Mucosa of descending colon (tissue), 3 donors: Measurements from ENCODE around the gene RELL1. TPM values are rescaled to one million over a fixed set of nuclear protein-coding genes. Genes with fewer than 3 reads are reported as not detected.

Experiments used
- ATAC-seq: fragments of 200-7000 bp; cut with Tn5 transposase; one replicate; pipeline ENCODE4 v1.9.1; 2020; ENCODE audit warnings: mild to moderate bottlenecking, moderate library complexity
- DNase-seq, 3 donors: peaks; one replicate each; pipeline ENCODE4 v3.0.0-alpha.2; 2020
- H3K36me3 ChIP-seq: fragments of 200-600 bp; one replicate; pipeline ENCODE4 v1.8.0; 2021; ENCODE audit warnings: low read depth, mild to moderate bottlenecking
- H3K4me1 ChIP-seq: fragments of 200-600 bp; one replicate; pipeline ENCODE4 v1.8.0; 2021; ENCODE audit warnings: low read depth, mild to moderate bottlenecking
- H3K4me3 ChIP-seq: fragments of 200-600 bp; one replicate; pipeline ENCODE4 v1.8.0; 2021; ENCODE audit warnings: mild to moderate bottlenecking
- H3K9me3 ChIP-seq: fragments of 200-600 bp; one replicate; pipeline ENCODE4 v1.8.0; 2021; ENCODE audit warnings: mild to moderate bottlenecking
- intact Hi-C, 2 donors: fragments of 100-400 bp; cut with DNase I in 1 of 2; cut with micrococcal nuclease in 1 of 2; formaldehyde crosslinking; loops; one replicate each; pipeline versions ENCODE4 v1.11.0 to v1.11.1; 2022; cut with DNase I, micrococcal nuclease
- total RNA-seq, 3 donors: library from RNA; stranded (reverse); fragmentation: NEBNext Ultra II Directional in 2 of 3; extraction: Animal tissue kit (Norgen Biotek cat#: 25700) in 2 of 3; gene quantifications; one replicate each; pipeline versions ENCODE4 v1.2.1 to v1.2.4, GENCODE V29; 2021 to 2023
- TF ChIP-seq, protein P1 (sequence below): fragments of 200-600 bp; IDR thresholded peaks from one replicate; pipeline ENCODE4 v1.8.0; 2022; ENCODE audit warnings: antibody characterized with exemption, mild to moderate bottlenecking
- donor health status: DM: no; HTN: no; CAD: no; lungs with moderate emphysema.
- donor health status: DM: no; HTN: no; CAD: no.
- donor health status: DM: no; HTN: yes; CAD: no.

RELL1 gene
- total RNA-seq, 3 donors from 2014 or later: 50.5 to 75.2 (median 68.8) TPM

DNA sequence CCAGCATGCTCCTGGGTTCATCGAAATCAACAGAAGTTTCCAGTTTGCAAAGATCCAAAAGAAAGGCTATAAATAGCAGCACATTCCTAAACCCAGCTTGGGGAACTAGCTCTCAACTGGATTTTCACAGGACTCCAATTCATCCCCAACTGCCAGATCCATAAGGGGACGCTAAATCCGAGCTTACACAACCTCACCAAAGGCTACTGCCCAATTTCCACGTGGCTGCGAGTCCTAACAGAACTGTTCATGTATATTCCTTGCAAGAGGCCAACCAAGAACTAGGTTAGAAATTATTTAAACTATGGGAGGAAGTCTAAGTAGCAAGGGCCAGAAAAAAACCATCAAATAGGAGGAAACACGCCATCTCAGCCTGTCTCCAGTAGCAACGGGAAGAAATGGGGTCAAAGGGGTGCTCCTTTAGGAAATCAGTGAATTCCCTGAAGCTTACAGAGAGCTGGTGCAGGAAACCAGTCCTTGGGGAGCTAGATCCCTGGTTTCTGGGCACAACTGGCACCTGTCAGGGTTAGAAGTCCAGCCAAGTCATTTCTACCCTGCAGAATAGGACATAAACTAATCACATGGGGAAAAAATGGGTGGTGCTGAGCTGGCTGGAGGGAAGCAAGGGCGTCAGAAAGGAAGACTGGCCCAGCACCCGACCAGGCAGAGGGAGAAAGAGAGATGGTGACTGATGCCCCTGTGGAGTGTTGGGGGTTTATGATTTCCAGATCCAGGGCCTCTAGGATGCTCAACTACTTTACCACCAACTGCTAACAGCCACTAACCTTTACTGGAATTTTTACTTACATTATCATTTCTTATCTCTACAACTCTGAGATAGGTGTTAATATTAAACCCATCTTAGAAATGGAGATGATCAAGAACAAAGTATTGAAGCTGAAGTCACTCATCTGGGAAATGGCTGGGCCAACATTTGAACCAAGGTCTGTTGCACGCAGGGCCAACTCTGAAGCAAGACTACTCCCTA lies 20.5 kb downstream of the RELL1 start:
- H3K4me1 ChIP-seq: peaks cover 45% of the 10 kb centered on the region
- TF ChIP-seq, protein P1, sequence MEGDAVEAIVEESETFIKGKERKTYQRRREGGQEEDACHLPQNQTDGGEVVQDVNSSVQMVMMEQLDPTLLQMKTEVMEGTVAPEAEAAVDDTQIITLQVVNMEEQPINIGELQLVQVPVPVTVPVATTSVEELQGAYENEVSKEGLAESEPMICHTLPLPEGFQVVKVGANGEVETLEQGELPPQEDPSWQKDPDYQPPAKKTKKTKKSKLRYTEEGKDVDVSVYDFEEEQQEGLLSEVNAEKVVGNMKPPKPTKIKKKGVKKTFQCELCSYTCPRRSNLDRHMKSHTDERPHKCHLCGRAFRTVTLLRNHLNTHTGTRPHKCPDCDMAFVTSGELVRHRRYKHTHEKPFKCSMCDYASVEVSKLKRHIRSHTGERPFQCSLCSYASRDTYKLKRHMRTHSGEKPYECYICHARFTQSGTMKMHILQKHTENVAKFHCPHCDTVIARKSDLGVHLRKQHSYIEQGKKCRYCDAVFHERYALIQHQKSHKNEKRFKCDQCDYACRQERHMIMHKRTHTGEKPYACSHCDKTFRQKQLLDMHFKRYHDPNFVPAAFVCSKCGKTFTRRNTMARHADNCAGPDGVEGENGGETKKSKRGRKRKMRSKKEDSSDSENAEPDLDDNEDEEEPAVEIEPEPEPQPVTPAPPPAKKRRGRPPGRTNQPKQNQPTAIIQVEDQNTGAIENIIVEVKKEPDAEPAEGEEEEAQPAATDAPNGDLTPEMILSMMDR: no peak
- peak in 1 of 3 donors; percentile 25 for DNase-seq
- no peak overlapping the region for H3K4me3 ChIP-seq
- intact Hi-C loops: no loop called here
- peak; percentile 71 for ATAC-seq
- H3K36me3 ChIP-seq: no peaks in the 10 kb centered on the region
- H3K9me3 ChIP-seq: no peaks in the 10 kb centered on the region

DNA sequence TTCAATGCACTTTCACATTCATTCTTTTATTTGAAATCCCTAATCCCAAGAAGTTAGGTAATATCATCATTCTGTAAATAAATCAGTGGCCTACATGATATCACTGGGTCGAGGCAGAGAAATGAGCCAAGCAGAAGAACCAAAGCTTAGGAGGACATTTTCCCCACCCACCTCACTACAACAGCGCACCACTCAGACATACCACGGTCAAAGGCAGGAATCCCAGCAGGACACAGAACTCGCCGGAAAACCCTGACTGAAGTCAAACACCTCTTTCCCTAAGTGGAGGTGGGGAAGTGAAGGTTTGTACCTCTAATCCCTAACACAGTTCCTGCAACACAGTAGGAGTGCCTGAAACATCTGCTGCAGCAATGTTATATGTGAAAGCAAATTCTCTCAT lies 21.5 kb downstream of the RELL1 start:
- H3K9me3 ChIP-seq: no peaks in the 10 kb centered on the region
- H3K4me3 ChIP-seq: no peak overlapping the region
- no peaks in the 10 kb centered on the region for H3K36me3 ChIP-seq
- H3K4me1 ChIP-seq: peaks cover 40% of the 10 kb centered on the region
- DNase-seq (no peak), ATAC-seq (no peak)
- TF ChIP-seq, protein P1: no peak
- intact Hi-C loops: no loop called here

DNA sequence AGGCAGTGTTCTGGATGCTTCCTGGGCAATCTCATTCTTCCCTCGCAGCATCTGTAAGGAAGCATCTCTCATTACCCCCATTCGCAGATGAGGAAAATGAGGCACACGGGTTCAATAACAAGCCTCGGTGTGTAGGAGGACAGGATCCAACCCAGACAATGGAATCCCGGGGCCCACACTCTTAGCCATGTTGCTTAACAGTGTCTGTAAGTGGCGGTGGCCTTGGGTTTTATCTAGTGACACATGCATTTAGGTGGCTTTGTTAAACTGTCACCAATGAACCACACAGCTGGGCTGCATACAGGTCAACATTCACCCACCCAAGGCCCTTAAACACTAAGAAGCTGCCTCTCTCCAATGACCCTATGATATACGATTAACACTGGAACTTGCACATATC lies 22.6 kb downstream of the RELL1 start:
- DNase-seq (no peak), ATAC-seq (no peak)
- Histone ChIP-seq H3K9me3 (no peaks in the 10 kb centered on the region), H3K4me3 (no peak overlapping the region), H3K4me1 (peaks cover 40% of the 10 kb centered on the region), H3K36me3 (no peaks in the 10 kb centered on the region)
- TF ChIP-seq, protein P1: no peak
- intact Hi-C loops: no loop called here

DNA sequence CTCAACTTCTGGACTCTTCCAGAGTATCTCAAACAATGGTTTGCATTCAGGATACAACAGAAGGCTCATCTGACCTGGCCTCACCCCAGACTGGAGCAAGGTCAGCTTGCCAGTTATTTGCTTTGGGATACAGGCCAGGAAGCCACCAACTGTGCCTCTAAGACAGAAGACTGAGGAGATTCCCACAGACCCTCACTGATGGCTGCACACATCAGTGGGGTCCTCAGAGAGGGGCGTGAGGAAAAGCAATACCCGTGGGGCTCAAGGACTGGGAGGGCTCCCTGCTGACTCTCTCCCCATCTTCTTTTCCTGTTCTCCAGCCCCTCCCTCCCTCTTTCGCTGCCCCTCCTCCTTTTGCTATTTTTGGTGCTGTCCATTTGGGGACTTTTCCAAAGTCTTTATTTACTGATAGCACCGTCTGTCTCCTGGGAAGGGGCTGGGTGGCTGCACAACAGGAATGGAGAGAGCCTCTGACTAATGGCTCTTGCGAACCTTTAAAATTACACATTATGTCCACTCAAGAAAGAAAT lies 23.2 kb downstream of the RELL1 start:
- no peak overlapping the region for H3K4me3 ChIP-seq
- DNase-seq (no peak), ATAC-seq (no peak)
- no peaks in the 10 kb centered on the region for H3K36me3 ChIP-seq
- intact Hi-C loops: no loop called here
- peaks cover 40% of the 10 kb centered on the region for H3K4me1 ChIP-seq
- no peaks in the 10 kb centered on the region for H3K9me3 ChIP-seq
- TF ChIP-seq, protein P1: no peak

DNA sequence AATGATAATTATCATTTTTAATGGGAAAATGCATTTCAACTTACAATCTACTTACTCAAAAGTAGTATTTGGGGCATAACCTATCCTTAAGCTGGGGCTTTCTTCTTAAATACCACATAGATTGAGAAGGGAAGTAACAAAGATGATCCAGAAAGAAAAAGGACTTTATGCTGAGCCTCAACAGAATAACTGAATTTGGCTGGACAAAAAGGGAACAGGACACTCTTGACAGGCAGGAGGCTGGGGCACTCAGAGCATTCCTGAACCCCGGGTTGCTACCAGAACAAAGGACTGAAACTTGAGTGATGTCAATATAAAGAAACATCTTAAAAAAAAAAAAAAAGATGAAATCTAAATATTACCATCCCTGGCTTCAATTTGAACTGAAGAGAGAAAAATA lies 23.9 kb downstream of the RELL1 start:
- Histone ChIP-seq H3K9me3 (no peaks in the 10 kb centered on the region), H3K4me3 (no peak overlapping the region), H3K4me1 (peaks cover 36% of the 10 kb centered on the region), H3K36me3 (no peaks in the 10 kb centered on the region)
- ATAC-seq (no peak), DNase-seq (no peak)
- intact Hi-C loops: no loop called here
- TF ChIP-seq, protein P1: no peak
